SKM-1 (cell line): ENCODE results near the gene LHFPL6.

ENCODE experiments used
- DNase-seq: peaks from one replicate; lab custom pipeline; 2025; ENCODE audit not compliant: unreplicated experiment; lab: John Stamatoyannopoulos, UW

Gene LHFPL6

GRCh38 chr13:39474600-39474999 is 128.4 kb downstream of the LHFPL6 start:
- DNase-seq, result no peak

DNA sequence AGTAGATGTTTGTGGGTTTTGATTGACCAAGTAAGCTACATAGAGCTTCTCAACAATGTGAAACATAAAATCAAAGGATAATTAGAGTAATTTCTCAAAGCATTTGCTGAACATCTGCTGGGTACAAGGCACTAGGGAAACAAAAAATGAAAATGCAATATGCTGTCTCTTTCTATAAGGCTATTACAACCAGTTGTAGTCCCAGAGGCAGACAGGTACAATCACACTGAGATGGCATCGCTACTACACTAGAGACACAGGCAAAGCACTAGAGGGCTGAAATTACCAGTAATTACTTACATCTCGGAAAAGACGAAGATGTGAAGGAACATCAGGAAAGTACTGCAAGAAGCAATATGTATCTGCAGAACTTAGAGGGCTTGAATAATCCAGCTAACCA is 133.3 kb downstream of the LHFPL6 start:
- no peak for DNase-seq

DNA sequence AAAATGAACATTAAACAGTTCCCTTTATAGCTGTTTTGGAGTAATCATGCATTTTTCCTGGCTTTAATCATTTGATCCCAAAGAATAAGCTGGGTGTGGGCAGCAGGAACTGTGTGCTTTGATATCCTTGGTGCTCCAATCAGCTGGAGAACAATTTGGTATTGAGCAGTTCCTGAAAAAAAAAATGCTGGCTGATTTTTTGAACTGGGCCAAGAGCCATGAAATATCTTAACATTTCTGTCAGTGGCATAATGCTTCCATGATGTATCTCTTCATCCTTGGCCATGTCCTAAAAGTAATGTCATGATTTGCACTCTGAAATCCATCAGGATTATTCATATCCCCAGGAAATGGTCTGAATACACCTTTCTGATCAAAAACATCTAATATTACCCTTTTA is 134.7 kb downstream of the LHFPL6 start:
- DNase-seq, result no peak

- no peak for DNase-seq
Observed at GRCh38 chr13:39463611-39464010, 139.4 kb downstream of the LHFPL6 start.

DNA sequence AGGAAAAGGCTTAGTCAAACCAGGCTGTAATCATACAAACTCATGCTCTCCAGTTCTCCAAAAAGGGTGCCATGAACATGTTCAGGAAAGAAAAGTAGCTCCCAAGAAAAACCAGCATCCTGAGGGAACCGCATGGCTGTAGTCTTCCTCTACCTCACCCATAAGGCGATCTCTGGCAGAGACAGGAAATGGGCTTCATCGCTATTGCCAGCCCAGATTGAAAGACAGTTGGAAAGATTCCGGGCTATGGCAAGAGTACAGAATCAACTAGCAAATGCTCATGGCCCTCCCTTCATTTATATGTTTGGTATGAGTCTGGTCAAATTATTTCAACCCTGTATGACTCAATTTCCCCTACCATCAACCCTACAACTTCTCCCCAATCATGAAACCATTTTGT is 140.1 kb downstream of the LHFPL6 start:
- no peak for DNase-seq

DNA sequence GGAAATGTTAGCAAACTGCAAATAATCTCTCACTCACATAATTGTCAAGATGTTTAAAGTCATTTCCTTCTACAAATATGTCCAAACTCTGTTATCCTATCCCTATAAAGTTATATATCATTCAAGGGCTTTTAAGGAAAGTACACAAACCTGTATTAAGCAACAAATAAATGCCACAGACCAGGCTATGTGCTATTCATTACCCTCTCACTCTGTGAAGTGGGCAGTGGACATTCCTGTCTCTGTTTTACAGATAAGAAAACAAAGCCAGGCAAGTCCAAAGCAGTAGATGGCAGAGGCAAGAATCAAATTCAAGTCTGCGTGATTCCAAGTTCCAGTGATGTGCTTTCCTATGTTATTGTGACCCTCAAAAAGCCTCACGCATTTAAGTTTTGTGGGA is 140.6 kb downstream of the LHFPL6 start:
- no peak for DNase-seq

DNA sequence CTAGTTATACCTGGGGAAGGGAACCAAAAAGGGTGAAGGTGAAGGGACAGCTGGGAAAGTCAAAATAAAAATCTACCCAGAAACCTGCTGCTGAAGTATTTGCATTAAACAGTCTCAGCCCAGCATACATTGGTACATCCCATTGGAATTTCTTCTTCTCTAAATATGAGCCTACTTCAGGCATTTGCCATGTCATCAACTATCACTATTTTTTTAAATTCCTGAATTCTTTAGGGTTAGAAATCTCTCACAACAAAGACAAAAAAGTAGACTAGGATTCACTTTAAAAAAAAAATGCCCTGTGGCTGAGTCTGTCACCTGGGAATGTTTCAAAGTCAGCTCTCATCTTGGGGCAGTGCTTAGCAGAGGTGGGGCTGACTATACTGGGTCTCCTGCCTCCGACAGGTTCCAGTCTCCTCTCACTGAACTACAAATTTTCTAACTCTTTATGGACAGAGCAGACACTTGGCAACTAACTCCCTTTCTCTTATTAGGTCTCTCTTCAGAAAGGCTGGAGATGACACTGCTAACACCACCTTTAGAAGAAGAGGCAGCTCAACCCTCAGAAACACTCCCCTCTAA is 141.2 kb downstream of the LHFPL6 start:
- no peak for DNase-seq

GRCh38 chr13:39457274-39457673 is 145.7 kb downstream of the LHFPL6 start:
- DNase-seq, result no peak

GRCh38 chr13:39455521-39456175 is 147.3 kb downstream of the LHFPL6 start:
- DNase-seq, result no peak

- DNase-seq, result no peak
Observed at GRCh38 chr13:39452834-39453233, 150.2 kb downstream of the LHFPL6 start.

- DNase-seq, result no peak
Observed at GRCh38 chr13:39452417-39452816, 150.6 kb downstream of the LHFPL6 start.

DNA sequence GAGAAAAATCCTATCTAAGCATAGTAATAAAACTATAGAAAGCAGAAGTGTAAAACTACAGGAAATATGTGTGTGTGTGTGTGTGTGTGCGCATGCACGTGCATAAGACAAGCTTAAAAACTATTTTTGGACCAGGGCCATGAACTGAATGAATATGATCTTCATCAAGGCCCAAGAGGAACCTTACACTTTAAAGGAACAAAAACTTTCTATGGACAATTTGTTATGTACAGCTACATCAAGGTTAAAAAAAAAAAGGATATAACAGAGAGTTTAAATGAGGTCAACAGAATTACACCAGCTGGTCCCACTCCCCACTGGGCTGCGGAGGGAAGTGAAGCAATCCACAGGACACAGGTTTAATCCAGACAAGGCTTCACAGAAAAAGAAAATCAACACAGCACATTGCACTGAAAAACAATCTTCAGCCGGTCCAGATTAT is 151.1 kb downstream of the LHFPL6 start:
- peak; percentile 56 for DNase-seq

DNA sequence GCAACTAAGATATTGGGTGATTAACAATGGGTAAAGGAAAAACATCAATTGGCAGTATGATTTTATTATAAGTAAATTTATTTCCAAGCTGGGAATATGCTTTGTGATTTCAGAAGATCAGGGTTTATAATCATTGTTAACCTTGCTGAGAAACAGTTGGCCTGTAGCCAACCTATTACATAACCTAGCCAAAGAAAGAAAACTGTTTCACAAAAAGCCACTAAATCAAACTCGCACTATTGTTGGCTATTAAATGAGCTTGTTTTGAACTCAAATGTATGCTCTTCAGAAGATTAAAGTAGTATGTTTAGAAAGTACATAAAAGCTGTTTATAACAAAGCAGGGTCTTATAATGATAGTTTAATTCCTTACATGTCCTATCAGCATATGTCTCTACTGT is 151.7 kb downstream of the LHFPL6 start:
- peak; percentile 30 for DNase-seq

DNA sequence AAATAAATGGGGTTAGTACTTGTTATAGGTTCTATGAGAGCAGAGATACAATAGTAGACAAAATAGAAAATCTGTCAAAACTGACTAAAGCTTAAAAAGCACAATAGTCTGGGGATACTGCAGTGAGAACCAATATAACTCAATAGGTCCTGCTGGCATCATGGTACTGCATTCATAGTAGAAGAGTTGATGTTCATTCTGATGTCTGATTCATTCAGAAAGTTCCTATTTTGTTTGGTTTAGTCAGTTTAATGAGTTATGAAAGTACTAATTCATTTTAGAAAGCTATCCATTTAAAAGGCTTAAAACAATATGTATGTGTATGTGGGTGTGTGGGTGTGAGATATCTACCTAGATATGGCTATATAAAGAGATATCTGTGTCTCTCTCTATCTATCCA is 152.8 kb downstream of the LHFPL6 start:
- DNase-seq, result no peak

- DNase-seq, result no peak
Observed at GRCh38 chr13:39448834-39449233, 154.2 kb downstream of the LHFPL6 start.

DNA sequence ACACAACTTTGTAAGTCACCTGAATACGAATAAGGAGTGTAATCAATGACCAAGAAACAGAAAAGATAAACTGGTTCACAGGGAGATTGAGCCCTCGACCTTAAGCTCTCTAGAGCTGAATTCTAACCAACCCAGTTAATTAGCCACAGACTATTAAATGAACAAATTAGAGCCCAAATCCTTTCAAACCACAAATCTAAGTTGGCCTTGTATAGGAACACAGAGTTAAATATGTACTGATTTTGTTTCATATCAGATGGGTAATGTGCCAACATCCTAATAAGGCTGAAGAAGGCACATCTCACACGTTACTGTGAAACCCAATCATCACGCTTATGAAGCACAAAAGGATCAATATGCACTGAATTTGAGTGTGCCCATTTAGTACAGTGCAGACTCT is 156.1 kb downstream of the LHFPL6 start:
- no peak for DNase-seq

GRCh38 chr13:39444866-39445265 is 158.1 kb downstream of the LHFPL6 start:
- no peak for DNase-seq

DNA sequence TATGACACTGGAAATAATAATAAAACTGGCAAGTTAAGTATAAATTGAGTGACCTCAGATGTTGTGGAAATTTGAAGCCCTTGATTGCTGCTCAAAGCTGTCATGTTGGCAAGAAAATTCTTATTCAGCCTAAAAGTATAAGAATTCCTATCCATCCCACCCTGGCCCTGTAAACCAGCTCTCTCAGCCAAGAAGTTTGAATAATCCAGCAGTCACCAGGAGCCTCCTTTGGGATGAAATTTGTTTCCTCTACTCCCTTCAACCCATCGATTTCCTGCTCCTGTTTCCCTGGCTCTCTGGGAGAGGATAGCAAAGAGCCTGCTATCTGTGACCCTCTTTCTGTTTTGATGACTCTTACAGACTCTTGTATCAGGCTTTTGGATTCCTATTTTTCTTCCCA is 169.3 kb downstream of the LHFPL6 start:
- no peak for DNase-seq

- no peak for DNase-seq
Observed at GRCh38 chr13:39432196-39432595, 170.8 kb downstream of the LHFPL6 start.

DNA sequence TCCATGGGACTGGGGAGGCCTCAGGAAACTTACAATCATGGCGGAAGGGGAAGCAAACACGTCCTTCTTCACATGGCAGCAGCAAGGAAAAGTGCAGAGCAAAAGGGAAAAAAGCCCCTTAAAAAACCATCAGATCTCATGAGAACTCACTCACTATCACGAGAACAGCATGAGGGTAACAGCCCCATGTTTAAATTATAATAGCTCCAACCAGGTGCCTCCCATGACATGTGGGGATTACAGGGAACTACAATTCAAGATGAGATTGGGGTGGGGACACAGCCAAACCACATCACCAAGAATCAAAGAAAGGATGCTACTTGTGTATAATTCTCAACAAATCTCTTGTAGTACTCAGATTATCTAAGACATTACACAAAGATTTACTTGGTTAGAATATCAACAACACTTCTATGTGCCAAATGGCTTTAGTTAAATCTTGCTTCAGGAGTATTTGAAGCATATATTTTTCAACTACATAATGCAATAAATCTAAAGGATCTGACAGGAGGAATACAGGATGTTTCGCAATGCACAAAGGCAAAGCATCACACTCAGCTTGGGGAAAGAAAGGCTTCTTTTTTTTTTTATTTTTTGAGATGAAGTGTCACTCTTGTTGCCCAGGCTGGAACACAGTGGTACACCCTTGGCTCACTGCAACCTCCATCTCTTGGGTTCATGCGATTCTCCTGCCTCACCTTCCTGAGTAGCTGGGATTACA is 180.0 kb downstream of the LHFPL6 start:
- DNase-seq, result no peak

DNA sequence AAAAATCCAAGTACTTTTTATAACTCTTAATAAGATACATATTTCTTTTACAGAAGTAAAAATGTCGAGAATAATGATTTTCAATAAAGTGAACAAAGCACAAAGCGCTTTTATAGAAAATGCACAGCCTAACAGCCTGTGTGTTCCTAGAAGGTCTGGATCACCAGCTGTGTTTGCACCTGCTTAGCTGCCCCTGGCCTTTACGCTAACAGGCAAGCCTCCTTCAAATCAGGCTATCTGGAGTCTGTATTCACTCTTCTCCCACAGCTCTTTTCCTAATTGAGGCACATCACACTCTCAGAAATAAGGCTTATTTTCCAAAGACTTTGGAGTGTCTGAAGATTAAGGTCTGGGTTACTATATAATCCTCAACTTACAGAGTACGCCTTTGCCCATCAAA is 183.1 kb downstream of the LHFPL6 start:
- no peak for DNase-seq

DNA sequence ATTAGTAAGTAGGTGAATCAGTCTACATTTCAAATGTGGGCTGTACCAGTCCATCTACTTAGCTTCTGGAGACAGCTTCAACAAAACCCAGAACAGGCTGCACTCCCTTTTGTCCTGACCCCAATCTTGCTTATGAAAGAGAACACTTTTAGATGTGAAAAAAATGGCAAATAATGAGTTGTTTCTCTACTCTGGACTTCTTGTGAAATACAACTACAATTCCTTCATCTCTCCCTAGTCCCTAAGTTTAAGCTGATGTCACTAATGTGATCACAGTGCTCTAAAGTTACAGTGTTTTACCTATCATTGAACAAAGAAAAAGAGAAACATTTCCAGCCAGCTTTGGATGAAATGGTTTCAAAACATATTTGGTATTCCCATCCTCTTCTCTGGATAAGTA is 183.9 kb downstream of the LHFPL6 start:
- DNase-seq, result no peak
